A673 (cell line): Measurements from ENCODE around the gene RHBDD2. TPM values are rescaled to one million over a fixed set of nuclear protein-coding genes. Genes with fewer than 3 reads are reported as not detected.

Source experiments
- BruUV-seq: library from RNA; stranded (reverse); fragments of 400-500 nt; replicated peaks from 2 replicates; lab custom pipeline; 2021; lab: Mats Ljungman, UMichigan
- CTCF ChIA-PET: fragments of 300-600 bp; sonication (Branson Sonifier 250); formaldehyde crosslinking; loops from one replicate; lab custom pipeline; 2022; ENCODE audit warnings: antibody characterized with exemption; lab: Charles Lee
- POLR2A ChIA-PET: fragments of 300-600 bp; sonication (Branson Sonifier 250); formaldehyde crosslinking; loops from one replicate; lab custom pipeline; 2022; ENCODE audit warnings: antibody characterized with exemption; ENCODE audit not compliant: low non-redundant PET; lab: Charles Lee
- DNase-seq: peaks from one replicate; pipeline ENCODE4 v3.0.0-alpha.2; 2015; ENCODE audit warnings: low spot score
- H3K27ac ChIP-seq: fragments of 200-600 bp; sonication (generic); 2 replicates; pipeline ENCODE4 v1.5.1; 2016; ENCODE audit warnings: mixed run types, low read depth, mild to moderate bottlenecking, mixed read lengths, antibody characterized with exemption, low read length; ENCODE audit not compliant: poor library complexity, severe bottlenecking
- H3K27me3 ChIP-seq: fragments of 200-600 bp; sonication (generic); replicated peaks from 2 replicates; pipeline ENCODE4 v1.6.1; 2017; ENCODE audit warnings: mixed run types, low read depth, mild to moderate bottlenecking, mixed read lengths, antibody characterized with exemption, low read length; ENCODE audit not compliant: insufficient read depth, poor library complexity
- H3K36me3 ChIP-seq: fragments of 200-600 bp; sonication (generic); 2 replicates; pipeline ENCODE4 v1.6.1; 2016; ENCODE audit warnings: mixed run types, mild to moderate bottlenecking, mixed read lengths, antibody characterized with exemption, low read length; ENCODE audit not compliant: insufficient read depth, poor library complexity, severe bottlenecking
- H3K4me1 ChIP-seq: fragments of 200-600 bp; sonication (generic); 2 replicates; pipeline ENCODE4 v1.6.1; 2017; ENCODE audit warnings: mixed run types, mild to moderate bottlenecking, mixed read lengths, antibody characterized with exemption, low read length; ENCODE audit not compliant: insufficient read depth, poor library complexity, severe bottlenecking
- H3K4me3 ChIP-seq: fragments of 200-600 bp; sonication (generic); 2 replicates; pipeline ENCODE4 v1.5.1; 2016; ENCODE audit warnings: low read depth, mixed run types, mild to moderate bottlenecking, mixed read lengths, low read length; ENCODE audit not compliant: poor library complexity, severe bottlenecking
- H3K9me3 ChIP-seq: fragments of 200-600 bp; sonication (generic); 2 replicates; pipeline ENCODE4 v1.6.1; 2016; ENCODE audit warnings: mixed run types, low read depth, mild to moderate bottlenecking, mixed read lengths, antibody characterized with exemption, low read length; ENCODE audit not compliant: poor library complexity, severe bottlenecking
- CTCF ChIP-seq: fragments of 300-800, 200-600 bp; sonication (generic); conservative IDR thresholded peaks from 2 replicates; pipeline ENCODE4 v1.5.1; 2017; ENCODE audit warnings: low read depth, mild to moderate bottlenecking, antibody characterized with exemption, low read length, moderate library complexity, mixed read lengths
- EZH2 ChIP-seq: fragments of 200-600 bp; sonication (generic); IDR thresholded peaks from 2 replicates; pipeline ENCODE4 v1.6.1; 2017; ENCODE audit warnings: borderline replicate concordance, low read depth, mild to moderate bottlenecking, mixed read lengths, antibody characterized with exemption, low read length; ENCODE audit not compliant: poor library complexity, severe bottlenecking
- intact Hi-C: fragments of 100-400 bp; cut with micrococcal nuclease; formaldehyde crosslinking; loops from one replicate; pipeline ENCODE4 v1.10.0; 2022; ENCODE audit not compliant: unreplicated experiment
- total RNA-seq: library from RNA; stranded (reverse); gene quantifications from 2 replicates; pipeline ENCODE4 v1.2.3, GENCODE V29; 2021

Gene RHBDD2
- total RNA-seq, 1 experiment from 2014 or later = 86.5 TPM

DNA sequence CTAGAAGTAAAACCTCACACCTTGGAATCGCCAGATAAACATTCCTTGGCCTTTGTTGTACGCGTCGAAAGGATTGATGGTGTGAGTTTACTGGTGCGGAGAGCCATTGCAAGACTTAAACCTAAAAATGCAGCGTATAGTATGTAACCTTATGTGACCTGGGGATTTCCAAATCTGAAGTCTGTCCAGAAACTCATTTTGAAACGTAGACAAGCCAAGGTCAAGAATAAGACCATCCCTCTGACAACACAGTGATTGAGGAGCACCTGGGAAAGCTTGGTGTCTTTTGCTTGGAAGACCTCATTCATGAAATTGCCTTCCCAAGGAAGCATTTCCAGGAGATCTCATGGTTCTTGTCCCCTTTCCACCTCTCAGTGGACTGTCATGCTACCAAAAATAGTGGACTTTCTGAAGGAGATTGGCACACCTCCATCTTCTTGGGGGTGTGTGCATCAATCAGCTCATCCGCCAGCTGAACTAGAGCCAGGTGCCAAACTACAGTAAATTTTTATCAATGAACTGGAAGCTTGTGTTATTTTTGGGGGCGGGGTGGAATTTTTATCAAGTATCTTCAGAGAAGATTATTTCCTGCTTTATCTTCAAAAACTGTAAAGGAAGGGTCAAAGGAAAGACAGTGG, 44.3 kb downstream of the RHBDD2 start:
- ChIA-PET POLR2A (interaction anchor here (0.8 kb wide), 1 partner anchor 1872 kb away, joined by 3 read pairs; no protein-coding TSS in a partner anchor), CTCF (no interaction called here)
- intact Hi-C loops = no loop called here
- H3K27ac ChIP-seq = no peak overlapping the region
- H3K27me3 ChIP-seq = no peaks in the 10 kb centered on the region
- H3K4me1 ChIP-seq = no peaks in the 10 kb centered on the region
- TF ChIP-seq CTCF = no peak
- no peak for TF ChIP-seq EZH2
- H3K9me3 ChIP-seq = no peaks in the 10 kb centered on the region
- DNase-seq = no peak
- H3K36me3 ChIP-seq = no peaks in the 10 kb centered on the region
- no peak overlapping the region for H3K4me3 ChIP-seq
- BruUV-seq = no TSS peak

DNA sequence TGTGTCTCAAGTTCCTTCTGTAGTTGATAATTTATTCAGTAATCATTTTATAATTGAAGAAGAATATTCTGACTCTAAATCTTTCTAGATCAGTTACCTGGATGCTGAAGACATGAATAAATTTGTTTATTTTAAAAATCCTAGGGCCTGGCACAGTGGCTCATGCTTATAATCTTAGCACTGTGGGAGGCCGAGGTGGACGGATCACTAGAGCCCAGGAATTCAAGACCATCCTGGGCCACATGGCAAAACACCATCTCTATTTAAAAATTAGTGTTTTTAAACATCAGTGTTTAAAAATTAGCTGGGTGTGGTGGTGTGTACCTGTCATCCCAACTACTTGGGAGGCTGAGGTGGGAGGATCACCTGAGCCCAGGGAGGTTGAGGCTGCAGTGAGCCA, 45.4 kb downstream of the RHBDD2 start:
- Histone ChIP-seq H3K4me1 (no peaks in the 10 kb centered on the region), H3K36me3 (no peaks in the 10 kb centered on the region), H3K27ac (no peak overlapping the region), H3K9me3 (no peaks in the 10 kb centered on the region), H3K27me3 (no peaks in the 10 kb centered on the region), H3K4me3 (no peak overlapping the region)
- ChIA-PET CTCF (no interaction called here), POLR2A (no interaction called here)
- no TSS peak for BruUV-seq
- no peak for TF ChIP-seq EZH2
- TF ChIP-seq CTCF = no peak
- no peak for DNase-seq
- intact Hi-C loops = no loop called here

GRCh38 chr7:75924889-75925288, 46.1 kb downstream of the RHBDD2 start:
- TF ChIP-seq CTCF = no peak
- no peak for TF ChIP-seq EZH2
- no peak for DNase-seq
- Histone ChIP-seq H3K4me1 (no peaks in the 10 kb centered on the region), H3K4me3 (no peak overlapping the region), H3K27ac (no peak overlapping the region), H3K36me3 (no peaks in the 10 kb centered on the region), H3K9me3 (no peaks in the 10 kb centered on the region), H3K27me3 (no peaks in the 10 kb centered on the region)
- ChIA-PET CTCF (no interaction called here), POLR2A (no interaction called here)
- intact Hi-C loops = no loop called here
- BruUV-seq = no TSS peak
